H1 (cell line): ENCODE results near the gene SAMD4A. TPM values are rescaled to one million over a fixed set of nuclear protein-coding genes. Genes with fewer than 3 reads are reported as not detected.

Source experiments
- EGR1 ChIP-seq: IDR thresholded peaks from 2 replicates; pipeline ENCODE4 v1.6.1; 2011; ENCODE audit warnings: low read depth, low read length, borderline replicate concordance
- PHF8 ChIP-seq: fragments of 200-600 bp; sonication (generic); conservative IDR thresholded peaks from 2 replicates; pipeline ENCODE4 v1.7.1; 2012; ENCODE audit warnings: low read depth, mild to moderate bottlenecking, inconsistent platforms, low read length, moderate library complexity
- POLR2A ChIP-seq, 2 experiments: IDR thresholded peaks; 1 replicate in 1 of 2; 2 replicates in 1 of 2; pipeline ENCODE4 v1.6.1; 2011; ENCODE audit warnings: low read depth in 2 of 2, low read length in 2 of 2, mild to moderate bottlenecking in 2 of 2; ENCODE audit errors: control extremely low read depth in 1 of 2
- SP4 ChIP-seq: IDR thresholded peaks from 2 replicates; pipeline ENCODE4 v1.6.1; 2012; ENCODE audit warnings: low read length, inconsistent platforms
- ZNF274 ChIP-seq: IDR thresholded peaks from 2 replicates; pipeline ENCODE4 v1.7.0; 2012; ENCODE audit warnings: low read length, borderline replicate concordance; ENCODE audit errors: extremely low read depth
- polyA plus RNA-seq, 7 experiments: library from polyadenylated mRNA; depleted of rRNA in 3 of 7; stranded (reverse) in 5 of 7; unstranded in 2 of 7; fragments of >200 nt in 5 of 7; fragments of 200-250 nt in 2 of 7; gene quantifications; 1 replicate in 5 of 7; 2 replicates in 1 of 7; 4 replicates in 1 of 7; pipeline versions ENCODE4 v1.2.1 to v1.2.3, GENCODE V29; 2011 to 2013; ENCODE audit warnings: missing spikeins in 2 of 7, mixed read lengths in 2 of 7
- total RNA-seq: library from RNA; stranded (reverse); fragmentation: NEBNext Ultra II Directional; extraction: Animal tissue kit (Norgen Biotek cat#: 25700); gene quantifications from 2 replicates; pipeline ENCODE4 v1.2.1, GENCODE V29; 2021
- TF ChIP-seq, protein P1 (sequence below), 3 experiments: IDR thresholded peaks; 1 replicate in 2 of 3; 2 replicates in 1 of 3; pipeline versions ENCODE4 v1.5.1 to v1.6.1; 2011; ENCODE audit warnings: low read length in 3 of 3, mild to moderate bottlenecking in 3 of 3, inconsistent platforms in 2 of 3, low read depth in 1 of 3, moderate library complexity in 1 of 3; ENCODE audit not compliant: insufficient read depth in 1 of 3; ENCODE audit errors: control extremely low read depth in 1 of 3
- TF ChIP-seq, protein P2 (sequence below): IDR thresholded peaks from 2 replicates; pipeline ENCODE4 v1.6.1; 2011; ENCODE audit warnings: low read depth, mild to moderate bottlenecking, low read length; ENCODE audit not compliant: insufficient read depth

The SAMD4A gene
- total and polyA plus RNA-seq, 2 of the 8 experiments (the other 6 are each of a cell fraction or from before 2014, with no cell fraction given): 2.4 to 12.3 TPM

DNA sequence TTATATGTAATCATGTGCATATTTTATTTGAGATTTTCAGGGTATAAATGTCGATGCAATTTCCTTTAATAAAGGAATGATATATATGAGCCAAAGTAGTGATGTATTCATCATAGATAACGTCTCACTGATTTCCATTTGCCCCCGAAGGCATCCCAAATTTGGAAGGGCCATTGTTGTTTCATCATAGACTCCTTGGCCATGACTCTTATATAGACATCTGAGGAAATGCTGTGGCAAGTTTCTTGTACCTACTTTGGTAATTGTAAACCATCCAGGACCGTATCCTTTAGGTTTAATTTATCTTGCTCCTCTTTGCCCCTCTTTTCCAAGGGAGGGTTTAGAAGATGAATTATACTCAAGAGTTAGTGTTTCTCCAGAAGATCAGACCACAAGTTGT lies 84.7 kb downstream of the SAMD4A start (continued):
- TF ChIP-seq, protein P1, sequence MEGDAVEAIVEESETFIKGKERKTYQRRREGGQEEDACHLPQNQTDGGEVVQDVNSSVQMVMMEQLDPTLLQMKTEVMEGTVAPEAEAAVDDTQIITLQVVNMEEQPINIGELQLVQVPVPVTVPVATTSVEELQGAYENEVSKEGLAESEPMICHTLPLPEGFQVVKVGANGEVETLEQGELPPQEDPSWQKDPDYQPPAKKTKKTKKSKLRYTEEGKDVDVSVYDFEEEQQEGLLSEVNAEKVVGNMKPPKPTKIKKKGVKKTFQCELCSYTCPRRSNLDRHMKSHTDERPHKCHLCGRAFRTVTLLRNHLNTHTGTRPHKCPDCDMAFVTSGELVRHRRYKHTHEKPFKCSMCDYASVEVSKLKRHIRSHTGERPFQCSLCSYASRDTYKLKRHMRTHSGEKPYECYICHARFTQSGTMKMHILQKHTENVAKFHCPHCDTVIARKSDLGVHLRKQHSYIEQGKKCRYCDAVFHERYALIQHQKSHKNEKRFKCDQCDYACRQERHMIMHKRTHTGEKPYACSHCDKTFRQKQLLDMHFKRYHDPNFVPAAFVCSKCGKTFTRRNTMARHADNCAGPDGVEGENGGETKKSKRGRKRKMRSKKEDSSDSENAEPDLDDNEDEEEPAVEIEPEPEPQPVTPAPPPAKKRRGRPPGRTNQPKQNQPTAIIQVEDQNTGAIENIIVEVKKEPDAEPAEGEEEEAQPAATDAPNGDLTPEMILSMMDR (IDR thresholded peaks at IDR 0.05; ENCODE audit: control extremely low read depth in 1 of 3, insufficient read depth in 1 of 3, low read depth in 1 of 3, low read length in 3 of 3): no peak
- TF ChIP-seq EGR1 (no peak), POLR2A (IDR thresholded peaks at IDR 0.05; ENCODE audit: control extremely low read depth in 1 of 2, low read depth in 2 of 2, low read length in 2 of 2) (no peak), PHF8 (no peak), SP4 (no peak), ZNF274 (no peak)
- TF ChIP-seq, protein P2, sequence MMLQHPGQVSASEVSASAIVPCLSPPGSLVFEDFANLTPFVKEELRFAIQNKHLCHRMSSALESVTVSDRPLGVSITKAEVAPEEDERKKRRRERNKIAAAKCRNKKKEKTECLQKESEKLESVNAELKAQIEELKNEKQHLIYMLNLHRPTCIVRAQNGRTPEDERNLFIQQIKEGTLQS: no peak
